Measurements from ENCODE around the gene FBN2.

Gene FBN2

GRCh38 chr5:128213340-128213739 is 324.7 kb downstream of the FBN2 start:
- no peak for DNase-seq (ENCODE audit: low read depth in 2 of 3, low spot score in 2 of 3)

- no peak for DNase-seq (ENCODE audit: low read depth in 2 of 3, low spot score in 2 of 3)
Measured at GRCh38 chr5:128212191-128212806, 325.7 kb downstream of the FBN2 start.

DNA sequence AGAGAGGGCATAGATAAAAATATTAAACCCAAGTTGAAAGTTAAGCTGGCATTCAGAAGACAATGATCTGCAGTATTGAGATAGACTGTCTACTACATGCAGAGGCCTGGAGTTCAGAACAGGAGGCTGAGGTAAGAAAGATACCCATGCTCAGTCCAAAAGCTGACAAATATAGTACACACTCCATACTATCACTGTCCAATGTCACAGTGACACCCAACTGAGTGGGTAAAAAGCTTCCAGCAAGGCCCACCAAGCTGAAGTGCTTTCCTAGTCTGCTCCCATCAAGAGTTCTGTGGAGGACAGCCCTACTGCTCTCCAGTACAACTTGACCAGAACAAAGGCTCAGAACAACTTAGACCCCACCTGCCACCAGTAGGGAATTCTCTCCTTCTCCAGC is 329.6 kb downstream of the FBN2 start:
- DNase-seq (ENCODE audit: low read depth in 2 of 3, low spot score in 2 of 3), result no peak
